CD4-positive, alpha-beta T cell treated with Interleukin-4 for 4 hours (primary cell): ENCODE measurements around the gene CORIN.

Experiments used
- DNase-seq: peaks from one replicate; pipeline ENCODE4 v3.0.0-alpha.2; 2020

CORIN gene

GRCh38 chr4:47837908-47838294 lies at the start of gene CORIN:
TSS of gene CORIN (minus strand) at chr4:47838067. CDS start at chr4:47837949, 118 bp downstream.
- DNase-seq: no peak

- DNase-seq: no peak
Measured at GRCh38 chr4:47882228-47882627, 44.4 kb upstream of the CORIN start.

GRCh38 chr4:47879458-47879857 lies 41.6 kb upstream of the CORIN start:
- no peak for DNase-seq

- no peak for DNase-seq
Measured at GRCh38 chr4:47876784-47877546, 39.1 kb upstream of the CORIN start.

- no peak for DNase-seq
Measured at GRCh38 chr4:47876310-47876709, 38.4 kb upstream of the CORIN start.

GRCh38 chr4:47873877-47874541 lies 36.1 kb upstream of the CORIN start:
- no peak for DNase-seq

- no peak for DNase-seq
Measured at GRCh38 chr4:47863486-47863885, 25.6 kb upstream of the CORIN start.

GRCh38 chr4:47862297-47862696 lies 24.4 kb upstream of the CORIN start:
- no peak for DNase-seq

- no peak for DNase-seq
Measured at GRCh38 chr4:47860305-47860704, 22.4 kb upstream of the CORIN start.

GRCh38 chr4:47858006-47858405 lies 20.1 kb upstream of the CORIN start:
- no peak for DNase-seq

- DNase-seq: no peak
Measured at GRCh38 chr4:47856713-47857112, 18.8 kb upstream of the CORIN start.

GRCh38 chr4:47855350-47855749 lies 17.5 kb upstream of the CORIN start:
- DNase-seq: no peak

GRCh38 chr4:47852136-47852535 lies 14.3 kb upstream of the CORIN start:
- no peak for DNase-seq

GRCh38 chr4:47849466-47849865 lies 11.6 kb upstream of the CORIN start:
- no peak for DNase-seq

- DNase-seq: no peak
Measured at GRCh38 chr4:47848041-47848440, 10.2 kb upstream of the CORIN start.

- no peak for DNase-seq
Measured at GRCh38 chr4:47842985-47843384, 5.1 kb upstream of the CORIN start.

- DNase-seq: no peak
Measured at GRCh38 chr4:47840291-47840690, 2.4 kb upstream of the CORIN start.

GRCh38 chr4:47839259-47839658 lies 1.4 kb upstream of the CORIN start:
- DNase-seq: peak; percentile 18

- DNase-seq: no peak
Measured at GRCh38 chr4:47838445-47838844, 578 bp upstream of the CORIN start.

- peak; percentile 37 for DNase-seq
Measured at GRCh38 chr4:47837094-47837907, 566 bp downstream of the CORIN start.

GRCh38 chr4:47836641-47837093 lies 1.2 kb downstream of the CORIN start:
- peak; percentile 42 for DNase-seq

- DNase-seq: no peak
Measured at GRCh38 chr4:47835494-47835893, 2.4 kb downstream of the CORIN start.

- DNase-seq: no peak
Measured at GRCh38 chr4:47831026-47831679, 6.7 kb downstream of the CORIN start.
